GM19438 (cell line): ENCODE data around the gene RBBP4.
"Not testable (repeated sequence)": the region's sequence is repeated elsewhere in the genome, so short reads cannot be mapped to it uniquely, and the experiment has no call there.

Experiments used
- ATAC-seq: cut with Tn5 transposase; IDR thresholded peaks from one replicate; pipeline ENCODE4 v1.9.1; 2021; ENCODE audit warnings: low read depth; ENCODE audit not compliant: unreplicated experiment

RBBP4 gene

DNA sequence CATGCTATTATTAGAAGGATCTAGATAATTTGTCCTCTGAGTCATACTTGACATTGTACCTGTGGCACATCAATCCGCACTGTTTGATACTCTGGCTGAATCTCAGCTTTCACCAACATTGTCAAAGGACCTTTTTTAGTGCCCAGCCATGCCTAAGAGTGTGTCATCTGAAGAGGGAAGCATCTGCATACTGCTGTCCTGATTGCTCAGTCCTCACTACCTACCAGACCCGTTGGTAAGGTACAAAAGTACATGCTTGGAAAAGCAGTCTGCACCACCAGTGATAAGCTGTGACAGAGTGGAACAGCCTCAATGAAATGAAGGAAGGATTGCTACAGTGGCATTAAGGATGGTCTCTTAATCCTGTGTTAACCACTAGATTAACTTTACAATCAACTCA is 34.5 kb downstream of the RBBP4 start:
- no peak for ATAC-seq

DNA sequence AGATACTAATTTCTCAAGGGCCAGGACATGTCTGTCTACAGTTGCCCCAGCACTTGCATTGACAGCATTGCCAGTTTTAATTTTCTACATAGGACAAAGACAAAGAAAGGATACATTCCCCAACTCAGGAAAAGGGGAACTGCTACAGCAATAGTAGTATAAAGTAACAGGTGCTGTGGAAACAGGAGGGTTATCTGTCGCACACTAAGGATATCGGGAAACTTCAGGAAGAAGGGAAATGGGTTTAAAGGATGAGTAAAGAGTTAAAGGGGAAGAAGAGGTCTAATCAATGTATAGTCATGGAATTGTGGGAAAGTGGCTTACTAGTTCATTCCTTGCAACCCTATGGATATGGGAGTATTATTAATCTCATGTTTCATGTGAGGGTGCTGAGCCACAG is 35.4 kb downstream of the RBBP4 start:
- ATAC-seq: no peak

DNA sequence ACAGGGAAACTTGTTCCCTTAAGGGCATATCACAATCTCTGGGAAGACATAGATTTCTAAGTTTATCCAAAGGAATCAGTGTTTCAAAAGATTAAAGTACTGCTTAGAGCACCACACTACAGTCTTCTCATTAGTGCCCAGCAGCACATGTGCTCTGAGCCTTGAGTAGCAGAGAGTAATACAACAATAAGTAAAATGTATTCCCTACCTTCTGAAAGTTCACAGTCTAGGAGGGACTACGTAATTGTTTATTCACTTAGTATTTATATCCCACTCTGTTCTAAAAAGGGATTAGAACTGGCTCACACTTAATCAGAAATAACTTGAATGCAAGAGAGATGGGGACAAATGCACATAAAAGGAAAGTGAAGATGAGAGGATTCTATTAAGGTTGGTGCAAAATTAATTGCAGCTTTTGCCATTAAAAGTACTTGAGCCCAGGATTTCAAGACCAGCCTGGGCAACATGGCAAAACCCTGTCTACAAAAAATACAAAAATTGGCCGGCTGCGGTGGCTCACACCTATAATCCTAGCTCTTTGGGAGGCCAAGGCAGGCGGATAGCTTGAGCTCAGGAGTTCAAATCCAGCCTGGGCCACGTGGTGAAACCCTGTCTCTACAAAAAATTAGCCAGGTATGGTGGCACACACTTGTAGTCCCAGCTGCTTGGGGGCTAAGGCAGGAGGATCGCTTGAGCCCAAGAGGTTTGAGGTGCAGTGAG is 42.6 kb downstream of the RBBP4 start:
- no peak for ATAC-seq

DNA sequence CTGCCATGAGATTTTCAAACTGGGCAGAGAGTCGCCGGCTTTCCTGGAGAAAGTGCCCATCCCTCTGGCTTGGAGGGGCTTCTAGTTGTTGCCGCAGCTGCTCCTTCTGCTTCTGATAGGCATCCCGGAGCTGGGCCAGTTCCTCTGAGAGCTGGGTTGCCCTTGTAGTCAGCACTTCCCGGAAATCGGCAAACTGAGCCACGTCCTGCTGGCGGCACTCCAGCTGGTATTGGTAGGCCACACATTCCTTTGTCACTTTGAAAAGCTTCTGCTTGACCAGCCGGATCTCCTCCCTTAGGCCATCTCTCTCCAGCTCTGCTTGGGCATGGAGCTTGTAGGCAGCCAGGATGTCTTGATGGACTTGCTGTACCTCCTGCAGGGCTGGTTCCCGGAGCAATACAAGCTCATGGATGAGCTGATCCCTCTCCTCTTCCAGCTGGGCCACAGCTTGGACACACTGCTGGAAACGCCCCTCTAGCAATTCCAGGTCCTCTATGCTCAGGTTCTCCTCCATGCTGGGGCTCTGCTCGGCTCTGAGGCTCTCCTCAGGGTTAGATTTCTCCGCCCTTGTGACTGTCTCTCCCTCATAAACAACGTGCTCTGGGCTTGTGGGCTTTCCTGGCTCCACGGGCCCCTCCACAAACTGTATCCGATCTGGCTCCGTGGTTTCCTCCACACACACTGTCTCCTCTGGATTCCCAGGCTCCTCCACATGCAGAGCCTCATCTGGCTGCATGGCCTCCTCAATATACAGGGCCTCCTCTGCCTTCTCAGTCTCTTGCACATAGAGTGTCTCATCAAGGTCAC is 44.3 kb downstream of the RBBP4 start:
- no peak for ATAC-seq

- no peak for ATAC-seq
Observed at GRCh38 chr1:32696041-32696440, 45.0 kb downstream of the RBBP4 start.

- not testable (repeated sequence) for ATAC-seq
Observed at GRCh38 chr1:32696996-32697395, 46.0 kb downstream of the RBBP4 start.

- ATAC-seq: no peak
Observed at GRCh38 chr1:32701421-32701911, 50.5 kb downstream of the RBBP4 start.

- ATAC-seq: no peak
Observed at GRCh38 chr1:32701951-32702598, 51.1 kb downstream of the RBBP4 start.

- no peak for ATAC-seq
Observed at GRCh38 chr1:32702599-32703478, 51.8 kb downstream of the RBBP4 start, which contains the start of gene SYNC. Gene SYNC (minus strand): TSS chr1:32702770. CDS start chr1:32702660, 110 bp downstream.

DNA sequence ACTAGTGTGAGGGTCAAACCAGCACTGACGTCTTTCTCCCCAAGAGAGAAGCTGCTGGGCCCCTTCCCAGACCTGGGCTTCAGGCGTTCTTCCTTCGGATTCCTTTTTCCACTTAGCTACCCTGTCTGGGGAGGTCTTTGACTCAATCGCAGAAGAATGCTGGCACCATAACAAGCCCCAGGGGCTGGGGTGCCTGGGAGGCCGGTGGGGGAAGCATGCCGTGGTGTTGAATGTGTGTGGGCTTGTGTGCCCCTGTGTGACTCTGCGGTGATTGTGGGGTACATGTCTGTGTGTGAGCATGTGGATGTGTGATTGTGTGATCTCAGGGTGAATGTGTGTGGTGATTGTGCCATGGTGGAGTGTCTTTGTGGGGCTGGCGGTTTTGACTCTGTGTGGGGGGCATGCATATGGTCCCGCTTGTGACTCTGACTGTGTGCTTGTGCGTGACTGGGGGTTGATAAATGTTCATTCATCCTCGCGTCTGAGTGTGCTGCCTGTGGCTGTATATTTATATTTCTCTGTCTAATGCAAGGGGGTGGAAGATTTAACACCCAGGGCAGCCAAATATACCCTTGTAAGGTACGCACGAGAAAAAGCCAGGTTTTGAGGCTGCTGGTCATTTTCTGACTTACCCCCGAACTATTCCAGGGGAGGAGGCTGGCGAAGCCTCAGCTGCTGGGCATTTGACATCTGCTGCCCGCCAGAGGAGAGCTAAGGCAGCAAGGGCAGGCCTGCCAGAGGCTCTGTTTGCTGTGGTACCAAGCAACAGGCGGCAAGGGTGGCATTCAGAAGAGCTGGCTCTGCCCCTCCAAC is 52.7 kb downstream of the RBBP4 start:
- ATAC-seq: no peak

- ATAC-seq: no peak
Observed at GRCh38 chr1:32705516-32705915, 54.5 kb downstream of the RBBP4 start.

- ATAC-seq: no peak
Observed at GRCh38 chr1:32706491-32706890, 55.5 kb downstream of the RBBP4 start.

- ATAC-seq: no peak
Observed at GRCh38 chr1:32709075-32709474, 58.1 kb downstream of the RBBP4 start.

GRCh38 chr1:32709476-32709875 is 58.5 kb downstream of the RBBP4 start:
- no peak for ATAC-seq

GRCh38 chr1:32711221-32711620 is 60.2 kb downstream of the RBBP4 start:
- ATAC-seq: not testable (repeated sequence)

- ATAC-seq: no peak
Observed at GRCh38 chr1:32713081-32713480, 62.1 kb downstream of the RBBP4 start.

DNA sequence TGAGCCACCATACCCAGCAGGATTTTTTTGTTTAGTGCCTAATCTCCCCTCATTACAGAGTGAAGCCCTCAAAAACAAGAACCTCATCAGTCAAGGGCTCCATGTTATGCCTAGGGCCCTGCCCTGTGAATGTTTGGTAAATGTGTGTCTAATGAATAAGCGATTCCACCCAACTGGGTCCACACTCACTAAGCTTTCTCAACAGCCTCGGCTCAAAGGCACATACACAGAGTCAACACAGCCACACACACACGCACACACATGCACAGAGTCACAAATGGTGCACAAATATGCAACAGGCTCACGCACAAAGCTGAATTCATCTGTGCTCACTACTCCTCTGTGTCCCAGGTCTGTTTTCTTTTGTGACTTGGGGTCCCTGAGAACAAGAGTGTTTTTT is 63.3 kb downstream of the RBBP4 start:
- ATAC-seq: no peak

DNA sequence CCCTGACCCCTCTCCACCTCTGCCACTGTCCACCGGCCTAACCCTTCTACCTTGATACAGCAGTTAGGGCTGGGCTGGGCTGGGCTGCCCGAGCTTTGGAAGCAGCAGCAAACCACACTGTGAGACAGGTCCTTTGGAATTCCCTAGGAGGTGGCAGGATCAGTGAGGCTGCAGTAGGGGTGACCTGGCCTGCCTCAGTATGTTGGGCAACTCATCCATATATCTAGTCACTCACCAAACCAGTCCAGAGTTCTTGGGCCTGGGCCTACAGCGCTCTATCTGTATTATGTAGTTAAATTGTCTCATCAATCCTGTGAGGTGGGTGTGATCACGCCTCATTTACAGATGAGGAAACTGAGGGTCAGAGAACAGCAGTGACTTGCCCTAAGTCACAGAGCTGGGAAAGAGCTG is 64.9 kb downstream of the RBBP4 start:
- no peak for ATAC-seq
